Adrenal gland (tissue), 12 donors: ENCODE data around the gene SMARCC1. TPM values are rescaled to one million over a fixed set of nuclear protein-coding genes. Genes with fewer than 3 reads are reported as not detected.
A peak's percentile ranks its signal among the peaks of the same experiment; 100 is the strongest.

Experiments
- DNase-seq, 7 donors: peaks; one replicate each; pipeline ENCODE4 v3.0.0-alpha.2; 2019 to 2020
- H3K27ac ChIP-seq, 5 donors: fragments of 200-600 bp; sonication (generic) in 4 of 5; 1 replicate in 3 of 5; 2 replicates in 2 of 5; pipeline versions ENCODE4 v1.5.1 to v1.8.0; 2016 to 2020; ENCODE audit warnings: mild to moderate bottlenecking in 1 of 5
- H3K27me3 ChIP-seq: fragments of 200-600 bp; 2 replicates; pipeline ENCODE4 v1.8.0; 2021
- H3K36me3 ChIP-seq, 2 donors: fragments of 200-600 bp; replicated peaks in 1 of 2; 1 replicate in 1 of 2; 2 replicates in 1 of 2; pipeline versions ENCODE4 v1.5.1 to v1.8.0; 2018 to 2022
- H3K4me1 ChIP-seq, 2 donors: fragments of 200-600 bp; replicated peaks in 1 of 2; 1 replicate in 1 of 2; 2 replicates in 1 of 2; pipeline versions ENCODE4 v1.5.1 to v1.8.0; 2018 to 2021
- H3K4me3 ChIP-seq, 4 donors: fragments of 200-600 bp; sonication (generic) in 3 of 4; one replicate each; pipeline ENCODE4 v1.5.1; 2016 to 2018
- H3K9me3 ChIP-seq, 3 donors: fragments of 200-600 bp; sonication (generic) in 1 of 3; replicated peaks in 1 of 3; 1 replicate in 2 of 3; 2 replicates in 1 of 3; pipeline versions ENCODE4 v1.5.1 to v1.8.0; 2016 to 2021
- POLR2A ChIP-seq, 2 donors: fragments of 450-650 bp; IDR thresholded peaks; one replicate each; pipeline ENCODE4 v1.6.1; 2017; ENCODE audit warnings: antibody characterized with exemption in 2 of 2, mild to moderate bottlenecking in 2 of 2, moderate library complexity in 1 of 2
- WGBS, 4 donors: extraction: QIAGEN DNeasy Blood & Tissue Kit in 2 of 4; methylation state at CpG; one replicate each; pipeline versions ENCODE4 v1.1.5 to v1.1.7; 2013 to 2017; 5-methylcytosine and 5-hydroxymethylcytosine counted together
- intact Hi-C, 2 donors: fragments of 100-400 bp; cut with DNase I; formaldehyde crosslinking; loops; one replicate each; pipeline versions ENCODE4 v1.14.1 to v1.15.0; 2022 to 2023
- polyA plus RNA-seq, 3 donors: library from polyadenylated mRNA; stranded (reverse); fragments of 200-250 nt in 2 of 3; fragments of 350-450 nt in 1 of 3; fragmentation: Illumina TruSeq in 1 of 3; extraction: RNeasy Lipid Tissue Mini Kit (QIAGEN cat#74804) in 1 of 3; gene quantifications; one replicate each; pipeline ENCODE4 v1.2.3, GENCODE V29; 2013 to 2014
- total RNA-seq, 9 donors: library from RNA; depleted of rRNA in 4 of 9; stranded (reverse); fragments of >200 nt in 4 of 9; fragments of 120-200 nt in 1 of 9; fragmentation: NEBNext Ultra II Directional in 1 of 9; extraction: Animal tissue kit (Norgen Biotek cat#: 25700) in 1 of 9; gene quantifications; one replicate each; pipeline versions ENCODE4 v1.1.0 to v1.2.4, GENCODE V29; 2013 to 2023
- TF ChIP-seq, protein P1 (sequence below), 6 experiments: fragments of 450-650 bp in 4 of 6; fragments of 200-600 bp in 2 of 6; sonication (generic) in 1 of 6; IDR thresholded peaks; 1 replicate in 5 of 6; 2 replicates in 1 of 6; pipeline versions ENCODE4 v1.5.1 to v1.8.0; 2016 to 2021; ENCODE audit warnings: antibody characterized with exemption in 6 of 6, mild to moderate bottlenecking in 2 of 6, moderate library complexity in 1 of 6
- donor health status: healthy with polysubstance abuse.
- donor health status: Bipolar disorder and iron deficiency.
- donor health status: DM: yes; HTN: yes; CAD: no.
- donor health status: DM: no; HTN: no; CAD: no.
- donor health status: DM: no; HTN: no; CAD: no.
- donor health status: DM: yes; HTN: yes; CAD: no.

Gene SMARCC1
- total and polyA plus RNA-seq, 12 donors: 5.5 to 47.4 (median 19.9) TPM

- H3K9me3 ChIP-seq: no peaks in the 10 kb centered on the region
- WGBS, 4 donors: 83 to 96% (median 95%) methylated on average over 1 of the region's 1 CpG
- intact Hi-C loops: no loop called here
- H3K27me3 ChIP-seq: no peaks in the 10 kb centered on the region
- DNase-seq: no peak
- no peak for TF ChIP-seq POLR2A (IDR thresholded peaks at IDR 0.05)
- TF ChIP-seq, protein P1, sequence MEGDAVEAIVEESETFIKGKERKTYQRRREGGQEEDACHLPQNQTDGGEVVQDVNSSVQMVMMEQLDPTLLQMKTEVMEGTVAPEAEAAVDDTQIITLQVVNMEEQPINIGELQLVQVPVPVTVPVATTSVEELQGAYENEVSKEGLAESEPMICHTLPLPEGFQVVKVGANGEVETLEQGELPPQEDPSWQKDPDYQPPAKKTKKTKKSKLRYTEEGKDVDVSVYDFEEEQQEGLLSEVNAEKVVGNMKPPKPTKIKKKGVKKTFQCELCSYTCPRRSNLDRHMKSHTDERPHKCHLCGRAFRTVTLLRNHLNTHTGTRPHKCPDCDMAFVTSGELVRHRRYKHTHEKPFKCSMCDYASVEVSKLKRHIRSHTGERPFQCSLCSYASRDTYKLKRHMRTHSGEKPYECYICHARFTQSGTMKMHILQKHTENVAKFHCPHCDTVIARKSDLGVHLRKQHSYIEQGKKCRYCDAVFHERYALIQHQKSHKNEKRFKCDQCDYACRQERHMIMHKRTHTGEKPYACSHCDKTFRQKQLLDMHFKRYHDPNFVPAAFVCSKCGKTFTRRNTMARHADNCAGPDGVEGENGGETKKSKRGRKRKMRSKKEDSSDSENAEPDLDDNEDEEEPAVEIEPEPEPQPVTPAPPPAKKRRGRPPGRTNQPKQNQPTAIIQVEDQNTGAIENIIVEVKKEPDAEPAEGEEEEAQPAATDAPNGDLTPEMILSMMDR (IDR thresholded peaks at IDR 0.05): no peak
- peaks cover 0 to 25% of the 10 kb centered on the region in 2 donors for H3K36me3 ChIP-seq
- H3K4me1 ChIP-seq: peaks cover 0 to 12% of the 10 kb centered on the region in 2 donors
- H3K4me3 ChIP-seq: no peak overlapping the region
- no peak overlapping the region for H3K27ac ChIP-seq
Measured at GRCh38 chr3:47716656-47717055, 65.0 kb downstream of the SMARCC1 start.

- H3K27me3 ChIP-seq: no peaks in the 10 kb centered on the region
- peaks cover 0 to 28% of the 10 kb centered on the region in 2 donors for H3K36me3 ChIP-seq
- WGBS, 4 donors: 72 to 82% (median 78%) methylated on average over 4 of the region's 4 CpGs
- no peaks in the 10 kb centered on the region for H3K9me3 ChIP-seq
- peak; percentile 49 to 79 (median 69) for DNase-seq
- no peak overlapping the region for H3K4me3 ChIP-seq
- intact Hi-C loops: no loop called here
- peak overlapping the region in 1 of 5 donors; percentile 60 for H3K27ac ChIP-seq
- peaks cover 0 to 12% of the 10 kb centered on the region in 2 donors for H3K4me1 ChIP-seq
- TF ChIP-seq POLR2A (IDR thresholded peaks at IDR 0.05): no peak
- TF ChIP-seq, protein P1 (IDR thresholded peaks at IDR 0.05): no peak
Measured at GRCh38 chr3:47715928-47716327, 65.8 kb downstream of the SMARCC1 start.

DNA sequence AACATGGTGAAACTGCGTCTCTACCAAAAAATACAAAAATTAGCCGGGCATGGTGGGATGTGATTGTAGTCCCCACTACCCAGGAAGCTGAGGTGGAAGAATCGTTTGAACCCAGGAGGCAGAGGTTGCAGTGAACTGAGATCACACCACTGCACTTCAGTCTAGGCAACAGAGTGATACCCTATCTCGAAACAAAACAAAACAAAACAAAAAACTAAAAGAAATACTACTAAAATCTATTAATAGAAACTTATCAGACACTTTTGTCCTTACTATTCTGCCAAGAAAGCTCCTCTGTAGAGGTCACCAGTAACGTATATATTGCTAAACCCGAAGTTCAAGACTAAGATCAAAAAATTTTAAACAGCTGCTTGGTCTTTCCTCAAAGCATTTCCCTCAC is 67.1 kb downstream of the SMARCC1 start:
- TF ChIP-seq, protein P1 (IDR thresholded peaks at IDR 0.05): no peak
- TF ChIP-seq POLR2A (IDR thresholded peaks at IDR 0.05): no peak
- Histone ChIP-seq H3K36me3 (peaks cover 0 to 33% of the 10 kb centered on the region in 2 donors), H3K4me3 (no peak overlapping the region)

GRCh38 chr3:47713655-47714054 is 68.0 kb downstream of the SMARCC1 start:
- no peak overlapping the region for H3K4me3 ChIP-seq
- intact Hi-C loops: no loop called here
- H3K4me1 ChIP-seq: peaks cover 0 to 12% of the 10 kb centered on the region in 2 donors
- WGBS, 4 donors: 96 to 97% (median 97%) methylated on average over 2 of the region's 2 CpGs
- no peak overlapping the region for H3K27ac ChIP-seq
- peaks cover 0 to 36% of the 10 kb centered on the region in 2 donors for H3K36me3 ChIP-seq
- no peak for TF ChIP-seq POLR2A (IDR thresholded peaks at IDR 0.05)
- TF ChIP-seq, protein P1 (IDR thresholded peaks at IDR 0.05): no peak
- H3K27me3 ChIP-seq: no peaks in the 10 kb centered on the region
- no peak for DNase-seq
- H3K9me3 ChIP-seq: no peaks in the 10 kb centered on the region

More for the DNA sequence above, 67.1 kb downstream of the SMARCC1 start:
- H3K27ac ChIP-seq: no peak overlapping the region
- 66 to 75% (median 68%) methylated on average over 6 of the region's 6 CpGs for WGBS, 4 donors
- H3K27me3 ChIP-seq: no peaks in the 10 kb centered on the region
- intact Hi-C loops: no loop called here
- no peak for DNase-seq
- no peaks in the 10 kb centered on the region for H3K9me3 ChIP-seq
- H3K4me1 ChIP-seq: peaks cover 0 to 12% of the 10 kb centered on the region in 2 donors
